Brain pericyte (primary cell): ENCODE data around the gene RAP1GAP2.
"Not testable (repeated sequence)": the region's sequence is repeated elsewhere in the genome, so short reads cannot be mapped to it uniquely, and the experiment has no call there.

Experiments used
- DNase-seq: peaks from one replicate; pipeline ENCODE4 v3.0.0-alpha.2; 2012; ENCODE audit warnings: low read depth, low spot score

Gene RAP1GAP2

GRCh38 chr17:3039736-3040135 is 243.5 kb downstream of the RAP1GAP2 start:
- no peak for DNase-seq

- no peak for DNase-seq
Measured at GRCh38 chr17:3040882-3041281, 244.6 kb downstream of the RAP1GAP2 start.

- DNase-seq = no peak
Measured at GRCh38 chr17:3043737-3044365, 247.6 kb downstream of the RAP1GAP2 start.

- DNase-seq = no peak
Measured at GRCh38 chr17:3046753-3047152, 250.5 kb downstream of the RAP1GAP2 start.

- DNase-seq = peak; percentile 95
Measured at GRCh38 chr17:3048727-3049471, 252.7 kb downstream of the RAP1GAP2 start.

- no peak for DNase-seq
Measured at GRCh38 chr17:3049705-3050295, 253.6 kb downstream of the RAP1GAP2 start.

GRCh38 chr17:3054868-3055267 is 258.6 kb downstream of the RAP1GAP2 start:
- DNase-seq = not testable (repeated sequence)

- not testable (repeated sequence) for DNase-seq
Measured at GRCh38 chr17:3062824-3063377, 266.7 kb downstream of the RAP1GAP2 start.

- DNase-seq = not testable (repeated sequence)
Measured at GRCh38 chr17:3063507-3063906, 267.3 kb downstream of the RAP1GAP2 start, which contains the start of gene OR1D5. Gene OR1D5, minus strand, starts transcription at chr17:3063607. Its CDS starts 0 bp downstream, at chr17:3063607.

- DNase-seq = not testable (repeated sequence)
Measured at GRCh38 chr17:3065192-3065591, 269.0 kb downstream of the RAP1GAP2 start.

- DNase-seq = not testable (repeated sequence)
Measured at GRCh38 chr17:3073850-3074249, 277.6 kb downstream of the RAP1GAP2 start.
